NCI-H510A (cell line): ENCODE measurements around the gene IMPA2.

ENCODE experiments used
- DNase-seq: peaks from one replicate; lab custom pipeline; 2025; lab: John Stamatoyannopoulos, UW

IMPA2 gene

DNA sequence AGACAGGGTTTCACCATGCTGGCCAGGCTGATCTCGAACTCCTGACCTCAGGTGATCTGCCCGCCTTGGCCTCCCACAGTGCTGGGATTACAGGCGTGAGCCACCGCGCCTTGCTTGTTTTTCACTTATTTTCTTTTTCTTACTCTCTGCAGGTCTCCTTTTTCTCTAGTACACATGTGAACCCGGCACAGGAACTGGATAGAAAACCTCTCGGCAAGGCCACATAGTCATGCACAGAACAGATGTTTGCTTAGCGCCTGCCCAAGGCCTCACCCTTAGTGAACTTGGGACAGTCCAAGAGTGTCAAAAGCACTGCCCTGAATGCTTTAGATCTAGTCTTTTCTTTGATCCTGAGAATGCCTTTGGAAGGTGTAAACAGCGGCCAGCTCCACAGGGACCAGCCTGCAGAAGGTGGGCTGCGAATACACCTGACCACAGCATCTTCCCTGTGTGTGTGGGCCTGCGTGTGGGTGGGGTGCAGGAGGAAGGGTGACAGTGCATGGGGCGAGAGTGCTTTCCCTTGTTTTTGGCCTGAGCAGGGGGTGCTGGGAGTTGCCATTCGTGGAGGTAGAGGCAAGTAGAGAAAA is 27.0 kb downstream of the IMPA2 start:
- DNase-seq: no peak

DNA sequence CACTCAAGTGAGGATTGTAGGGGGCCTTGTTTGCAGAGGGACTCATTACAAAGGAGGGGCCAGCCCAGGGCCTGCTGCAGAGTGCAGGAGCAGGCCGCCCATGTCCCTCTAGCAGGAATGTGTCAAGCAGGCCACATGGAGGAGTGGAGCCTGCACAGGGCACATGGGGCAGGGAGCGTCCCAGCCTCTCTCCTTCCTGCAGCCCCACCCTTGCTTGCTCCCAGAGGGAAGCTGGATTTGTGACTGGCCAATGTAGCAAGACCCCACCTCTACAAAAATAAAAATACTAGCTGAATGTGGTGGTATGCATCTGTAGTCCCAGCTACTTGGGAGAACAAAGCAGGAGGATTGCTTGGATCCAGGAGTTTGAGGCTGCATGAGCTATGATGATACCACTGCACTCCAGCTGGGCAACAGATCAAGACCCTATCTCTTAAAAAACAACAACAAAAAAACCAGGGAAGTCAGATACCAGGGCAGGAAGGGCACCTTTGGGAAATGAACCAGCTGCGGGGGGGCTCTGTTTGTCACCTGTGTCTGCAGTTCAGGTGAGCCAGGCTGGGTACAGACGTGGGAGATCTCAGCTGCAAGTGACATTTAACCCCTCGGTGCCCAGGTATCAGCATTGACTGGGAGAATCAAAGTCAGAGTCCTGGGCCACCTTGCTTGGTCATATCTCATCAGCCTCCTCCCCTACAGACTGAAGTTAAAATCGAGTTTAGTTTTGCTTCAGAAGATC is 27.7 kb downstream of the IMPA2 start:
- DNase-seq: no peak

DNA sequence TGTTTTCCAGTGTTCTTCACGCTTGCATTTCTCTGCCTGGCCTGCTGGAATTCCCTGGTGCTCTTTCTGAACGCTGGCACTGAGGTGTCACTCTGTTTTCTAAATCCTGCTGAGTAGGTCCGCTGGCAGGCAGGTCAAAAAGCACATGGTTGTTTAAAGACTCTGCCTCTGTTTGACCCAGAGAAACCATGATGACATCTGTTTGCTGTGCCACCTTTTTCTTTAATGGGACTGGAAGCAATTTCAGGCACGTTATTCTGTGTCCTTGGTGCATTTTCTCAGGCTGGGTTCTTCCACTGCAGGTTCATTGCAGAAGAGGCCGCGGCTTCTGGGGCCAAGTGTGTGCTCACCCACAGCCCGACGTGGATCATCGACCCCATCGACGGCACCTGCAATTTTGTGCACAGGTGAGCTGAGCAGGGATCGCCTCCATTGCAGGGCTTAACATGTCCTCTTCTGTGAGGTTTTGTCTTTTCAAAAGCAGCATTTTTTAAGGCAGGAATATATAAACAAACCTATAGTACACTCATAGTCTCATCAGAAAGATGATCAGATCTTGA is 28.4 kb downstream of the IMPA2 start:
- no peak for DNase-seq

DNA sequence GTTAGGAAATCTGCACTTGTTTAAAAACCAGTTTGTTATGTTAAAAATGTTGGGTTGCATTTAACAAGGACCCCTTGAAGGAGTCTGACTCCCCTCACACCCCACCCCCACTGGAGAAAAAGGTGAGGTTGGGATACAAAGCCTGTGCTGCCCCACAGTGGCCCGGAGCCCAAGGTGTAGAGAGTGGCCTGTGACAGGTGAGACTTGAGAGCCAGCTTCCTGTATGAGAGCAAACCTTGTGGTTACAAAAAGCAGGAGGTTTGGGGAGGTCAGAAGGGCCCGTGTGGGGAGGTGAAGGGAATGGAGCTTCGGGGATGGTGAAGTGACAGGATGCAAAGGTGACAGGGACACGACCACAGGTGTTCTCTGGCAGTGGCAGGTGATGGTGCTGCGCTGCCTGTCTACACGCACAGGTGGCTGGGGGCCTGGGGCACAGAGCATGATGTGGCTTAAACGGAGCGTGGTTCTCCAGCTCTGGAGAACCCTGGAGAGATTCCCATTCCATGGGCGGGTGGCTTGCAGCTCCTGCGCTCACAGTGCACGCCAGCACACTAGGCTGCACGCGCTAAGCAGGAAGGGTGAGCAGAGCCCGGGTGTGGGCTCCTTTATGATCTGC is 29.0 kb downstream of the IMPA2 start:
- DNase-seq: no peak

DNA sequence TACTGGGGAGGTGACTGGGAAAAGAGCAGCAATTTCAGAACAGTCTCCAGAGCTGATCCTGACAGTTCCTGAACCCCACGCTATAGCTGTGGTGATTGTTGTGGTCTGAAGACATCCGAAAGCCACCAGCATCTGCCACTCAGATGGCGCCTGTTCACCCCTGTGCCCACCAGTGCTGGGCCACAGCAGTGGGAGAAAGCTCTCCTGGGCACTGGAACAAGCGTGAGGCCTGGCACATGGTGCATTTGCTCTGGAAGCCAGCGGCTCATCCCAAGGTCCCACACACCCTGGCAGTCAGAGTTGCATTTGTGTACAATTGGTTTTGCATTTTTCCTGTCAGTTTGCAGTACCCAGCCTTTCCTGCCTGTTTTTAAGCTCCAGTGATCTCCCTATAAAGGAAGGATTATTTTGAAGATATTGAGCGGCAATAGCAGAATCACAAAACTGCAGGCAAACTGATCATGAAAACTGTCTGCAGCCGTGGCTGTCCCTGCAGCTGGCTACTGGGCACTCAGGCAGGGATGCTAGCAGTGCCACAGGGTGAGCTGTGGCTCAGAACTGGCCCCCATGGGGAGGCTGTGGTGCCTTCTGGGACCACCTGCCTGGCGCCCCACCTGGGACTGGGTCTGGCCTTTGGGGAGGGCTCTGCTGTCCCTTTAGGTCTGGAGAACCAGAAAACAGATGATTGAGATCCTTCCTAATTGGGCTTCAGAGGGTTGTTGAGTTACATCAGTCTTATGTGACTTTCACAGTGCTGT is 30.1 kb downstream of the IMPA2 start:
- DNase-seq: no peak

DNA sequence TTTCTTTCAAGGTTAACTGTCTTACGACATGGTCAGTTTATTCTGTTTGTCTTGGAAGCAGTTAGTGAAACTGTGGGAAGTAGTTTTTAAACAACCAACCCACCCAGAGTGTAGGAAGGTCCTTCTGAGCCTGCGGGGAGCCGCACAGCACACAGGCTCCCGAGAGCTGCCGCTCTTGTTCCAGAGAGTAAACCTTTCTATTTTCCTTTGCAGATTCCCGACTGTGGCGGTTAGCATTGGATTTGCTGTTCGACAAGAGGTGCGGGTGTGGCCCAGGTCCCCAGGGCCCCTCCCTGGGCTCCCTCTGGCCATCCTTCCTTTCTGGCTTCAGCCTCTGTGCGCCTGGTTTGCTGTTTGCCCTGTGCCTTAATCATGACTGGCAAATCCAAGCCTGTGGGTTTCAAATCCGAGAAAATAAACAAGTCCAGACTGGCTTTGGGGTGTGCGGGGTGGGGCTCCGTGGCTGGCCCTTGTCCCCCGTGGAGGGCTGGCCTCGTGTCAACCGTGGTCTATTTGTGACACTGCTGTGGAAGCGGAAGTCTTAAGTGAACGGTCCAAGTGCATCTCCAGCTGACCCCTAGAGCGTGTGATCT is 30.7 kb downstream of the IMPA2 start:
- no peak for DNase-seq

DNA sequence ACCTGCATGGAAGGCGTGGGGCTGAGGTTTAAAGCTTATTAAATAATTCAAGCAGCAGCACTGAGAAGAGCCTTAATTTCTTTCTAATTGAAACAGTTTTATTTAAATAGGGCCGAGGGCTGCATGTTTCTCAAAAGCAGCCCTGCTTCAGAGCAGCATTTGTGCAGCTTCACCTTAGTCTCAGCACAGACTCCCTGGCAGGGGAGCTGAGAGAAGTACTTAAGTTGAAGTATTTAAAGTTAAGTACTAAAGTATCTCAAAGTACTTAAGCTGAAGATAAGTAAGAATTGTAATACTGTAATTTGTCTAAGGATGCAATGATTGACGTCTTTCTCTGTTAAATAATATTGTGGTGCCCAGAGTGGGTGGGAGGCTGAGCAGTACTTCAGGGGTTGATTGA is 31.4 kb downstream of the IMPA2 start:
- DNase-seq: no peak

DNA sequence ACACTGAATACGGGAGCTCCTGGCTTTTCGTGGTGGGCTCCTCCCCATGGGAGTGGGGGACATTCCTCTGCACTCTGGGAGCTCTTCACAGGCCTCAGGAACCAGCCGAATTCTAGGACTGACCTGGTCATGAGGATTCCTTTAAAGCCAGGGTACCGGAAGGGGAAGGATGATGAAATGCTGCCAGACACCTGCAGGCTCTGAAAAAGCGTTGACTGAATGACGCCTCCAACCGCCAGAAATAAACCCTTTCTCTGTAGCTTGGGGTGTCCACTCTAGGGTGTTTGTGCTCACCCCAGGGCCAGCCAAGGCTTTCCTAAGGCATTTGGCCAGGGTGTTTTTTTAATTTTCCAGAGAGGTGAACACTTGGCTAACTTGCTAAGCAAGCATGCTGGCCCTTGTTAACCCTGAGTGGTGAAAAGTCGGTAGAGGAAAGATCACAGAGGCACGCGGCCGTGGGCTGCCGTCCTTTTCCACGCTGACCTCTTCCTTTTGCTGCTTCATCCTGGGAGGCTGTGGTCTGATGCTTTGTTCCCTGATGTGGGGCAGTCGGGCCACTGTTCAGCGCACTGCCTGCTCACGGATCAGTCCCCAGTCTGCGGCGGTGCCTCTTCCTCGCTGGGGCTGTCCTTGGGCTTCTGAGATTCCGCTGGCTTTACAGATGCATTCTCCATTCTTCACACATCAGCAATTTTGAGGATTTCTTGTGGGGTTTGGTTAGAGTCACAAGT is 32.0 kb downstream of the IMPA2 start:
- no peak for DNase-seq

DNA sequence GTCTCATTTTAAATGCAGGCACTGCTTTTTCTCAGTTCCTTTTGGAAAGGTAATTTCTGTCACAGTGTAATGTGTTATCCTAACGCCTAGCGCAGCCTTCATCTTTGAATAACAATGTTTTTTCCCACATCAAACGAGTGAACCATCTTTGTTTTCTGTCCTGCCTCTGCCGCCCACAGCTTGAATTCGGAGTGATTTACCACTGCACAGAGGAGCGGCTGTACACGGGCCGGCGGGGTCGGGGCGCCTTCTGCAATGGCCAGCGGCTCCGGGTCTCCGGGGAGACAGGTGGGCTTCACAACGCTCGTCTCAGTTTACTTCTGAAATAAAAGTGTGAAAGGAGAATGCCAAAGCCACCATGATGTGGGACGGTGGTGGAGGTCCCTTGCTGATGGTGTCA is 32.8 kb downstream of the IMPA2 start:
- no peak for DNase-seq

DNA sequence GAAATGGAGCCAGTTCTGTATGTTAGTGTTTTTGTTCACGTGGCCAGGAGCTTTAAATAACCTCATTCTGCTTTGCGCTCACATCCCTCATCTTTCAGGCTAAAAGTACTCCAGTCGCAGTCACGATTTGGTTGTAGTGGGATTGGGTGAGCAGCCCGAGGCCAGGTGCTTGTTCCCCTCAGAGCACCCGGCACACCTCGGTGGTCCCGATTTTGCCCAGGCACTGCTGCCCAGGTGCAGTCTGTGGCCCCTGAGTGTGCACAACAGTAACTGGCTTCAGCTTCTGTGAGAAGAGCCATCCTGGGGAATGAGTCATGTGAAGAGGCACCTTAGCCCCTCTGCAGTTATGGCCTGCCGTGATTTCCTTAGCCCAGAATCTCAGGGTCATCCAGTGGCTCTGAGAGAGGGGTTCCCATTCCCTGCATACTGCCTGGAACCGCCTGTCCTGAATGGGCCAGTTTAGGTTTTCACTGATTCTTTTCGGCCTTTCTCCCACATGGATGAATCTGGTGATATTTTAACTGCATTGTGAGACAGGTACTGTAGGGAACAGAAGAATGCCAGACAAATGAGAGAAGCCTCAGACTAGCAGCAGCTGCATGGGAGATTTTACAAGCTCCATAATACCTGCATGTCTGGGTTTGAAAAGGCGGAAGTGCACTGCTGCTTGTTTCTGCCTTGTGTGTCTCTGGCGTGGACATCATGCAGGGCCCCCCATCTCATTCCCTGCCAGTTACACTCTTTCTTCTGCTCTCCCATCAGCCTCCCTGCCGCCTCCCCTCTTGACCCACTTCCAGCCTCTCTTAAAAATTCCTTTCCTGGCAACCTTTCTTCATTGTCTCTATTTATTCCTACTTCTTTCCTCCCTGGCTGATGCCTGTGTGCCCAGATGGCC is 33.5 kb downstream of the IMPA2 start:
- no peak for DNase-seq

DNA sequence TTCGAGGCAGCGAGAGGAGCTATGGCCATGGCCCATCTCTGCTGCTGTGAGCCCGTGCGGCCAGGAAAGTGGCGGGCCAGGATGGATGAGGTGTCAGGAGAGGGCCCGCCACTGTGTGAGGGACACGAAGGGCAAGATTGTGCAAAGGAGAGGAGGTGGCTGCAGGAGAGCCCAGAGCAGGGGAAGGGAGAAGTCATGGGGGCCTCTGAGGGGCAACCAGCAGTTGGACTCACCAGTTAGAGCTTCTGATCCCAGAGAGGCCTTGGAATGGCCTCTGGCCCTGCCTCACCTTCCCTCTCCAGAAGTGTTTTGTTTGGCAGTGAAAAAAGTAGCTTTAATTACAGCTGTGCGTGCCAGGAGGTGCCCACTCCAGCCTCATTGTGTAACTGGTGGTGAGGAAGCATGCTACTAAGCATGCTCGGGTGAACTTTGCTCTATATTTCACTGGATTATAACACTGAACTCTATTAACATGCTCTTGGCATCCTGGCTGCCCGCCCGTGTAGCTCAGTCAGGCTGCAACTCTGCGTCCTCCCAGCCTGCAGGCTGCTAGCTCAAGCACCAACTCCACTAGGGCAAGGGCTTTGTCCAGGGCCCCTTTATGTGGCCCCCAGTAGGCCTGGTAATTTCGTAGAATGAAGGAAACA is 34.2 kb downstream of the IMPA2 start:
- DNase-seq: no peak

DNA sequence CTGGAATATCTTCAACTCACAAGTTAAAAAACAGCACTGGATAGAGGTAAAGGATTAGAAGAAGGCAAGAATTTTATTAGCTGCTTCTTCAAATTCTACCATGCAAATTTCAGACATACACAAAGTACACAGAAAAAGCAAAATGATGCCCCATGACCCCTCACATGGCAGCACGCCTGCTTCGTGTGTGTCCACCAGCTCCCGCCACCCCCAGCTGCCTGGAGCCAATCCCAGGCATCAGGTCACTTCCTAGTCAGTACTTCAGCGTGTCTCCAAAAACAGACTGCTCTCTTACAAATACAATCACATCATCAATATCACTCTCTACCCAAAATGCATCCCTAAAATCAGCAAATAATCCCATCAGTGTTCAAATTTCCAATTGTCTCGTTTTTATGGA is 35.8 kb downstream of the IMPA2 start:
- DNase-seq: no peak

DNA sequence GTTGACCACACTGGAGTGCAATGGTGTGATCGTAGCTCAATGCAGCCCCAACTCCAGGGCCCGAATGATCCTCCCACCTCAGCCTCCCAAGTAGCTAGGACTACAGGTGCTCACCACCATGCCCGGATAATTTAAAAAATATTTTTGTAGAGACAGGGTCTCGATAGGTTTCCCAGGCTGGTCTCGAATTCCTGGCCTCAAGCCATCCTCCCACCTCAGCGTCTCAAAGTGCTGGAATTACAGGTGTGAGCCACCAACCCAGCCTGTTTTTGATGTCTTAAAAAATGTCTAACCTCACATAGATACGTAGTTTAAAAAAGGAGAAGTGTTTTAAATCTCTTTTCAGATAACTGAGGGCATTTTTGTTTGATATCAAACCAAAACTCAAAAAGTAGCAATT is 37.6 kb downstream of the IMPA2 start:
- no peak for DNase-seq

DNA sequence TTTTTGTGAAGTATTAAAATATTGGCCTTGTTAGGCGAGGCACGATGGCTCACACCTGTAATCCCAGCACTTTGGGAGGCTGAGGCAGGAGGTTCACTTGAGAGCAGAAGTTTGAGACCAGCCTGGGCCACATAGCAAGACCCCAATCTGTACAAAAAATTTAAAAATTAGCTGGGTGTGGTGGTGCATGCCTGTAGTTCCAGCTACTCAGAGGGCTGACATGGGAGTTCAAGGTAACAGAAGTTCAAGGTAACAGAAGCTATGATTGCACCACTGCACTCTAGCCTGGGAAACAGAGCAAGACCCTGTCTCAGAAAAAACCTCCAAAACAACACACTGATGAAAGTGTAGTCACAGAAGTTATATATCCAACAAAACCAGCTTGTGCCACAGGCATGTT is 39.8 kb downstream of the IMPA2 start:
- no peak for DNase-seq

DNA sequence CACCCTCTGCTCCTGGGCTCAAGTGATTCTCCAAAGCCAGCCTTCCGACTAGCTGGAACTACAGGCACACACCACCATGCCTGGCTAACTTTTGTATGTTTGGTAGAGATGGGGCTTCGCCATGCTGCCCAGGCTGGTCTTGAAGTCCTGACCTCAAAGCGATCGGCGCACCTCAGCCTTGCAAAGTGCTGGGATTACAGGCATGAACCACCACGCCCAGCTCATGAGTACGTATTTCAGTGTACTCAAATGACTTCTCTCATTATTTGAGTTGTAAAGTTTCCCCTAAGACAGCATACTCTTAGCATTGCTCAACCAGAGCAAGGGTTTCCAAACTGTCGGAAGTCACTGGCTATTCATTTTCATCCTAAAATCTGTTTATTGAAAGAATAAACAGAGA is 40.3 kb downstream of the IMPA2 start:
- DNase-seq: no peak

DNA sequence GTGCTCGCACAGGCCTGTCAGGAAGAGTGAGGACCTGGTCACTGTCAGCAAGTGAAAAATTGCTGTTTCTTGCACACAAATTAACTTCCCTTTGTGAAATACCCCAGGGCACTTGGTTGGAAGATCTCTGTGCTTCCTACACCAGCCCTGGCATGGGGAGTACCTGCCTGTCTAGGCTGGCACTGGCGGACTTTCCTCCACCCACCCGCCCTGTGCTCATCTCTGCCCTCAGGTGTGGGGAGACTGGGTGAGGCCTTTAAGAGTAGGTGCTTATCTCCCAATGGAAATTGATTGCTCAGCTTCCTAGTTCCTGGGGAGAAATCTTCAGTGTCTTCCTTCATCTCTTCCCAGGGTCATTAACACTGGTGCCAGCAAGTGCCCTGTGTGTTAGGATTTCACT is 42.1 kb downstream of the IMPA2 start:
- no peak for DNase-seq

DNA sequence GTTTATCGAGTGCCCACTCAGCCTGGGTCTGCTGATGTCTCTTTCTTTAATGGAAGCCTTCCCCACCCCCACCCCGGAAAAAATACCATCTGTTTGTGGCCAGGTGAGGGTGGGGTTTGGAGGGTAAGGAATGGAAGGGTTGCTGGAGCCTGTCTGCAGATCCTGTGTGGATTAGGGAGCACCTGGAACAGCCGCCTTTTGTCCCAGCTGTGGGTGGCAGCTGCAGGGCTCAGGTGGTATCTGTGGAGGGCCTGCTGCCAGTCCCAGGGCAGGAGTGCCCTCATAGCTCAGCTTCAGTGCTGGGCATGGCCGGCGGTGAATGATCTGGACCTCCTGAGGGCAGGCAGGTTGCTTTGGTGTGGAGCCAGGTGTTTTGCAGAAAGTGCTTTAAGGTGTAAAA is 45.3 kb downstream of the IMPA2 start:
- no peak for DNase-seq

DNA sequence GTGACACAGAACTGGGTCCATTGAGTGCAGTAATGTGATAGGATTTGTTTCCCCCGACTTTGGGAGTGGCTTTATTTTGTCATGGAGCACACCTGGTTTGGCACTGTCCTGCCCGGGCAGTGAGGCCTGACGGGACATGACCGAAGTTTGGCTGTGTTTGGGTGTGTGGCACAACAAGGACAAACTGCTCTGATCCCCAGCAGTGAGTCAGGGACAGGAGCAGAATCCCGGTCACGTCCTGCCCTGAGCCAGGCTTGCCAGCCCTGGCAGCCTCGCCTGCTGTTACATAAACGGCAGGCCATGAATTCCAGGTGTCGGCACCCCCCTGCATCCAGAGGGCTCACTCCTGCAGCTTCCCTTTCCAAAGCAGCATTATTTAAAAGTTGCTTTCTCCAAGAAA is 45.7 kb downstream of the IMPA2 start:
- DNase-seq: no peak

DNA sequence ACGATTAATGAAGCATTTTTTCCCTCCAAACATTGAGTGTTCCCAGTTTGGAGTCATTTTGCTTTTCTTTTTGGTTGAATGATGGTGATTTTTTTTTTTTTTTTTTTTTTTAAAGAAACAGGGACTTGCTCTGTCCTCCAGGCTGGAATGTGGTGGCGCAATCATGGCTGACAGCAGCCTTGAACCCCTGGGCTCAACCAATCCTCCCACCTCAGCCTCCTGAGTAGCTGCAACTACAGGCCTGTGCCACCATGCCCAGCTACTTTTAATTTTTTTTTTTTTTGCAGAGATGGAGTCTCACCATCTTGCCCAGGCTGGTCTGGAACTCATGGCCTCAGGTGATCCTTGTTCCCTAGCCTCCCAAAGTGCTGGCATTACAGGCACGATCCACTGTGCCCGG is 46.2 kb downstream of the IMPA2 start:
- DNase-seq: no peak

DNA sequence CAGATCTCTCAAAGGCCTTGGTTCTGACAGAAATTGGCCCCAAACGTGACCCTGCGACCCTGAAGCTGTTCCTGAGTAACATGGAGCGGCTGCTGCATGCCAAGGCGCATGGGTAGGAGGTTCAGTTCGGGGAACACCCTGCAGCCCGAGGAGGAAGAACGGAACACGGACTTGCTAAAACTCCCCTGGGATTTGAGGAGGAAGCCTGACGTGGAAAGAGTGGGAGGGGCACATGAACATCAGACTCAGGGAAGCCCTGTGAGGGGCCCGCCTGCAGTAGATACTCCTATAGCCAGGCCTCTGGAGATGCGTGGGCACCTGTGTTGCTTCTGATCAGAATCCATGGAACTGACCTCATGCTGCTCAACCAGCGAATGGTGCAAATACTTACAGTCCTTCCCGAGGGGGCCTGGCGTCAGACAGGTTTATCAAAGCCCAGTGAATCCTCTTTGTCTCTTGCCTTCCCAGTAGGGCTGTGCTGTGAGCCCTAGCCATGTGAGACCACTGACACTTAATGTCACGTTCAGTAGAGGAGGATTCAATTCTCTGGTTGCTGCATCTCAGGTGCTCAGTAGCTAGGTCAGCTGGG is 46.8 kb downstream of the IMPA2 start:
- DNase-seq: no peak
